NCI-H510A treated with DMSO at 0.1 percent for 48 hours (cell line): ENCODE results near the gene LCLAT1.
"Not testable (repeated sequence)": the region's sequence is repeated elsewhere in the genome, so short reads cannot be mapped to it uniquely, and the experiment has no call there.

Source experiments
- DNase-seq: peaks from one replicate; lab custom pipeline; 2025; lab: John Stamatoyannopoulos, UW

The LCLAT1 gene

GRCh38 chr2:30455114-30455738, 8.2 kb downstream of the LCLAT1 start:
- no peak for DNase-seq

DNA sequence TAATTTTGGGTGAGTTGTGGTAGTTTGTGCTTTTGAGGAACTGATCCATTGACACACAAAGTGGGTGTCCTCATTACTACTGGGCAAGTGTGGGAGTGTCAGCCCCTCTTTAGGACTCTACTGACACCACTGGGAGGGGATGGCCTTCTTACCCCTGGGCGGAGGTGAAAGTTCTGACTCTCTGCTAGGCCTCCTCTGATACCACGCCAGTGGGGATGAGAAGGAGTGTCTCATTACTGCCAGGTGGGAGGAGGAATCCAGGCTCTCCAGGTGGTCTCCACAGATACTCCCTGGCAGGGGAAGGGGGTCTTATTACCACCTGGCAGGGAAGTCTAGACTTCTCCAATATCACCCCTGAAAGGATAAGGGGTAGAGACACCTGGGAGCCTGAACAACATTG, 9.1 kb downstream of the LCLAT1 start:
- no peak for DNase-seq

DNA sequence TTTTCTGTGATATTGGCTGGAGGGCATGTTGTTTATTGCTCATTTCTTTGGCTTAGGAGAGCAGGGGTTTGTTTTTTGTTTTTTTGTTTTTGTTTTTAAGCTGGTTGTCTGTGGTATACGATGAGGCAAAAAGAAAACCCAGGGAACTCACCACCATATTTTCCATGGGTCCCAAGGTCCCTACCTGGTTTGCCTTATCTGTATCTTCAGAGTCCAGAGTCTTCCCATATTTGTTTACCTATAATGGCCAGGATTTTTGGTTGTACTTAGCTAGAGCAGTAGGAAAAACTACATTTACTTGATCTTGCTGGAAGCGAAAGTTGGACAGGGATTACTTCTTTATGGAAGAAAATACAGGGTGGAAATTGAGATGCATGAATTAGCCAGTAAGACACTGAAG, 9.5 kb downstream of the LCLAT1 start:
- no peak for DNase-seq

DNA sequence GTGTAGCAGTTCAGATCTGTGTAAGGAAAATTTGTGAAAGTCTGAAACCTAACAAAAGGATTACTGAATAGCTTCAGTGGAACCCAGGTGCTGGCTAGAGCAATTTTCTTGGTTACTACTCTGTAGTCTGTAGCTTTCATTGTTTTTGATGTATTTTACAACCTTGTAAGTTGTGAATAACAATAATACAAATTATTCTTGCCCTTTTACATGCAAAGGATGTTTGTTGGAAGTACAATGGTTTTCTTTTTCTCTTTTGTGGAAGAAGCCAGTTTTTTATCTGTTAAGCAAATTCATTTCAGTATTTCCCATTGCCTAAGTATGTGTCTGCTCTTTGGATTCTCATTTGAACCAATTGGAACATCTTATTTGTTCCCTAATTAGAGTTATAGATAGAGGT, 10.2 kb downstream of the LCLAT1 start:
- DNase-seq: no peak

DNA sequence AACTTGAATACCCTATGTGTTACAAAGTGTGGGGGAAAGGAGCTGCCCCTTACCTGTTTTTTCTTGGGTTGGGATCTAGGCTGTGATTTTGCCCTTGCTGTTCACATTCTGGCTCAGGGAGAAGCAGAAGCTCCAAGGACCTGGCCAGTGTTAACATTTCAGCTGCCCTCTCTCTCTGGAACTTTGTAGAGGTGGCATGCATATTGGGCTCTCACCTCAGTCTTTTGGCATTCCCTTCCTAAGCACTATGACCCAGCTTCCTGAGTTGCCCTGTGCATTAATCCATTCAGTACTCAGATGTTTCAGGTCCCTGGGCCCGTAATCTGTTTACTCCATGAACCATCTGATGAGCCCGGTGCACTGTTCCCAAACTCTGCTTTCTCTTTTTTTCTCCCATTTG, 12.1 kb downstream of the LCLAT1 start:
- DNase-seq: no peak

- no peak for DNase-seq
These were observed 15.2 kb downstream of the LCLAT1 start for GRCh38 chr2:30462131-30462857.

DNA sequence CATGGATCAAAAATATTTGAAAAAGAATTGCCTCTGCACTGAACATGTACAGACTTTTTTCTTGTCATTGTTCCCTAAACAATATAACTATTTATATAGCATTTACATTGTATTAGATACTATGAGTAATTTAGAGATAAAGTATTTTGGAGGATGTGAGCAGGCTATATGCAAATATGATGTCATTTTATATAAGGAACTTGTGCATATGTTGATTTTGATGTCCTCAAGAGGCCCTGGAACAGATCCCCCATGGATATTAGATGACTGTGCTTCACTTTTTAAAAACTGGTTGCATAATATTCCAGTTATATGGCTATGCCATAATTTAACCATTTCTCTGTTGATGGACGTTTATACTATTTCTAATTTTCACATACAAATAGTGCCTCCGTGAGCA, 16.5 kb downstream of the LCLAT1 start:
- no peak for DNase-seq

- DNase-seq: no peak
These were observed 17.6 kb downstream of the LCLAT1 start for GRCh38 chr2:30464544-30465170.

- no peak for DNase-seq
These were observed 18.1 kb downstream of the LCLAT1 start for GRCh38 chr2:30465171-30465545.

GRCh38 chr2:30466216-30466615, 19.2 kb downstream of the LCLAT1 start:
- DNase-seq: no peak

GRCh38 chr2:30467062-30467826, 20.2 kb downstream of the LCLAT1 start:
- not testable (repeated sequence) for DNase-seq

DNA sequence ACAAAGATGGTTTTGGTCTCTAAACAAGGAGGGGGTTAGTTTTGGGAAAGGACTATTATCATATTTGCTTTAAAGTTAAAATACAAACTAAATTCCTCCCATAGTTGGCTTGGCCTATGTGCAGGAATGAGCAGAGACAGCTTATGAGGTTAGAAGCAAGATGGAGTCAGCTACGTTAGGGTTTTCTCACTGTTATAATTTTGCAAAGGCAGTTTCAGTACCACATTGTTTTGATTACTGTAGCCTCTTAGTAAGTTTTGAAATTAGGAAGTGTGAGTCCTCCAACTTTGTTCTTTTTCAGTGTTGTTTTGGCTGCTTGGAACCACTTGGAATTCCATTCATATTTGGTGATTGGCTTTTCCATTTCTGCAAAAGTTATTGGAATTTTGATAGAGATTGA, 23.4 kb downstream of the LCLAT1 start:
- DNase-seq: no peak

DNA sequence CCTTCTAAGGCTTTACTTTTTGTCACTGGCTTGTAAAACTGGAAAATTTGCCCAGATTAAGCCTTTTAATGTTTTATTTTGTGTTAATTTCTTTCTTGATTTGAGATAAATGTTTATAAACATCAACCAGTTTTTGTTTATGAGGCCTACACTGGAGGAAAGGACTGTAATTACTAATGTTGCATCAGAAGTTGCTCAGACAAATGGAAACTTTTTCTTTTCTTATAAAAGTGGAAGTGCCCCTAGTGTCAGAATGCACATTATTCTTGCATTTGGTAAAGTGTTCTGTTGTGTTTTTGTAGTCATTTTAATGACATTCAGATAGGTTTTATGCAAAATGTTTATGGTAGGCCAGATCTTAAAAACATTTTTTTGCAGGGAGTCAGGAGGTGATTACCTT, 25.3 kb downstream of the LCLAT1 start:
- DNase-seq: no peak

DNA sequence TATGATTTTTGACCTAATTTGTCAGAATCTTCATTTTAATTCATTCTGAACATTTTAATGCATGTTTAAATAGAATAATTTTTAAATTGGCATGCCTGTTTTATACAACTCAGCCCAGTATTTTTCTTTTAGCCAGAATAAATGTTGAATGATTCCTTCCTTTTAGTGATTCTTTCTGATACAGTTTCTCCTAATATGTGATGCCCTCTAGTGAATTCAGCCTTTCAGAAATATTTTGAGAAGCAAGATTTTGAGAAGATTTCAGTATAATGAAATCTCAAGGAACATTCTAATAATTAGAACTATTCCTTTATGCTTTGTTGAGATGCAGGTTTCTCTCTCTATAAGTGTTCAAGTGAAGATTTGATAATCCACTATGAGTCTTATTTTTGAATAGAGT, 28.5 kb downstream of the LCLAT1 start:
- no peak for DNase-seq

- no peak for DNase-seq
These were observed 29.6 kb downstream of the LCLAT1 start for GRCh38 chr2:30476636-30477035.

- DNase-seq: peak; percentile 9
These were observed 33.8 kb downstream of the LCLAT1 start for GRCh38 chr2:30480703-30481322.

GRCh38 chr2:30481323-30481800, 34.3 kb downstream of the LCLAT1 start:
- no peak for DNase-seq

GRCh38 chr2:30482011-30482410, 35.0 kb downstream of the LCLAT1 start:
- DNase-seq: no peak

DNA sequence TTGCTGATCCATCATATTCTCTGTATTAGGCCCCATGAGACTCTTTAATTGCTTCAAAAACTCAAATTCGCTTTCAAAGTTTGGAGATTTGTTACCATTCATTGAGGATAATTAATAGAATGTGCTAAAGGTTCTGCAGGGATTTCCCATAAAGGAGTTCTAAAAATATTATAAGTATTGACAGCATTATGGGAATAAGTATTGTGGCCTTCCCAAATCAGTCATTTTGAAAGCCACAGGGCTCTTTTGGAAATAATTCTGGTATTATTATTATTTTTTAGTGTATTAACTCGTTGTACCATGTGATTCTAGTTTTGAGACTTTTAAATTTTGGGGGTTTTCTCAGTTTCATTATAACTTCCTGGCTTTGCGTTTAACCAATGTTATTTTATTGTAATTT, 37.1 kb downstream of the LCLAT1 start:
- DNase-seq: no peak

DNA sequence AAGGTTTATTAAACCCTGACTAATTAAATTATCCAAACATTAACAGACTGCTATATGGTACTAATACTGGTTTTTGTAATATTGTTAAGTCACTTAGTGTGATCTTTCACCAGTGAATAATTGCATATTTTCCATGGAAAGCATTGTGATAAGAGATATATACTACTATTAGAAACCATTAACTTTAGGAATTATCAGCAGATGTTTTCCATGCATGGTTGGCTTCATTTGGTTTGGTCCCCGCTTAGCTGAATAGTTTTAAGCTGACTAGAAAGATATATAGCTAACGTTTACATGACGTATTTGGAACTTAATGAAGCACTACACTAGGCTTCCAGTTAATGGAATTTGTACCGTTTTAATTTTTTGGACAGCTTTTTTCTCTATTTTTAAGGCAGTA, 37.9 kb downstream of the LCLAT1 start:
- no peak for DNase-seq

DNA sequence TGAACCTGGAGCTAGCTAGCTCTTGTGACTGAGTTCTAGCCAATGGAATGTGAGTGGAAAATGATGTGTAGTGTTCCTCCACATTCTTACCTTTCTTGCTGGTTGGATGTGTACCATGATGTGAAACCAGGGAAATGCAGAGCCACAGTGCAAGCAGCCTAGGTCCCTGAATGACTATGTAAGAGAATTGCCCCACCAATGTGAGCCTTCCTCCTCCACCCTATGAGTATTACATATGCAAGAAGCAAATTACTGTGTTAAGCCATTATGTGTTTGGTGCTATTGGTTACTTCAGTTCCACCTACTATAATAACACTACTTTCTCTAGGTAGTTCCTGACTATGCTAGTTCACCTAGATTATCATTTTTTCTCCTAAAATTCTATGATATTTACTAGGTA, 39.6 kb downstream of the LCLAT1 start:
- DNase-seq: no peak

- peak; percentile 86 for DNase-seq
These were observed 40.6 kb downstream of the LCLAT1 start for GRCh38 chr2:30487603-30488002.
